Tibial nerve (tissue), 4 donors: ENCODE measurements around the gene APCDD1. TPM values are rescaled to one million over a fixed set of nuclear protein-coding genes. Genes with fewer than 3 reads are reported as not detected.
"Not testable (repeated sequence)": the region's sequence is repeated elsewhere in the genome, so short reads cannot be mapped to it uniquely, and the experiment has no call there.

Experiments used
- DNase-seq, 2 donors: peaks; one replicate each; pipeline ENCODE4 v3.0.0-alpha.2; 2019; ENCODE audit warnings: low spot score in 2 of 2
- H3K27ac ChIP-seq, 4 donors: fragments of 200-600 bp; sonication (generic) in 3 of 4; one replicate each; pipeline ENCODE4 v1.5.1; 2017 to 2019; ENCODE audit warnings: mild to moderate bottlenecking in 1 of 4
- H3K27me3 ChIP-seq, 2 donors: fragments of 200-600 bp; sonication (generic) in 1 of 2; one replicate each; pipeline versions ENCODE4 v1.5.1 to v1.6.0; 2017 to 2019
- H3K36me3 ChIP-seq, 3 donors: fragments of 200-600 bp; sonication (generic); one replicate each; pipeline ENCODE4 v1.5.1; 2018 to 2019
- H3K4me1 ChIP-seq, 4 donors: fragments of 200-600 bp; sonication (generic) in 3 of 4; one replicate each; pipeline ENCODE4 v1.5.1; 2017 to 2019
- H3K4me3 ChIP-seq, 4 donors: fragments of 200-600 bp; sonication (generic) in 3 of 4; one replicate each; pipeline ENCODE4 v1.5.1; 2017 to 2019; ENCODE audit warnings: mild to moderate bottlenecking in 1 of 4, moderate library complexity in 1 of 4
- H3K9me3 ChIP-seq, 4 donors: fragments of 200-600 bp; sonication (generic) in 3 of 4; one replicate each; pipeline ENCODE4 v1.5.1; 2017 to 2019
- EP300 ChIP-seq, 2 donors: sonication (generic); formaldehyde crosslinking; IDR thresholded peaks; one replicate each; pipeline ENCODE4 v1.6.1; 2017; ENCODE audit warnings: antibody characterized with exemption in 2 of 2, mild to moderate bottlenecking in 1 of 2
- POLR2A ChIP-seq, 2 donors: fragments of 450-650 bp; IDR thresholded peaks; one replicate each; pipeline ENCODE4 v1.6.1; 2017; ENCODE audit warnings: antibody characterized with exemption in 2 of 2, mild to moderate bottlenecking in 2 of 2, moderate library complexity in 2 of 2
- WGBS, 2 donors: methylation state at CpG; one replicate each; pipeline ENCODE4 v1.1.5; 2018; 5-methylcytosine and 5-hydroxymethylcytosine counted together
- total RNA-seq, 4 donors: library from RNA; depleted of rRNA; stranded (reverse); fragments of >200 nt; gene quantifications; one replicate each; pipeline ENCODE4 v1.1.0, GENCODE V29; 2016
- TF ChIP-seq, protein P1 (sequence below), 5 experiments: fragments of 200-600 bp in 3 of 5; fragments of 450-650 bp in 2 of 5; sonication (generic) in 3 of 5; IDR thresholded peaks; one replicate each; pipeline ENCODE4 v1.5.1; 2016 to 2019; ENCODE audit warnings: antibody characterized with exemption in 5 of 5, mild to moderate bottlenecking in 3 of 5, moderate library complexity in 2 of 5

Gene APCDD1
- total RNA-seq, 4 donors from 2014 or later: 46.2 to 154 (median 101) TPM

GRCh38 chr18:10499230-10499629 is 44.8 kb downstream of the APCDD1 start:
- no peak for TF ChIP-seq EP300 (IDR thresholded peaks at IDR 0.05)
- H3K27me3 ChIP-seq: no peaks in the 10 kb centered on the region
- H3K36me3 ChIP-seq: no peaks in the 10 kb centered on the region
- peaks cover 0 to 2% (median 0%) of the 10 kb centered on the region in 4 donors for H3K9me3 ChIP-seq
- H3K4me1 ChIP-seq: peaks cover 0 to 14% (median 0%) of the 10 kb centered on the region in 4 donors
- WGBS, 2 donors: 79 to 83% methylated on average over 6 of the region's 6 CpGs
- no peak for DNase-seq
- no peak overlapping the region for H3K4me3 ChIP-seq
- no peak overlapping the region for H3K27ac ChIP-seq

DNA sequence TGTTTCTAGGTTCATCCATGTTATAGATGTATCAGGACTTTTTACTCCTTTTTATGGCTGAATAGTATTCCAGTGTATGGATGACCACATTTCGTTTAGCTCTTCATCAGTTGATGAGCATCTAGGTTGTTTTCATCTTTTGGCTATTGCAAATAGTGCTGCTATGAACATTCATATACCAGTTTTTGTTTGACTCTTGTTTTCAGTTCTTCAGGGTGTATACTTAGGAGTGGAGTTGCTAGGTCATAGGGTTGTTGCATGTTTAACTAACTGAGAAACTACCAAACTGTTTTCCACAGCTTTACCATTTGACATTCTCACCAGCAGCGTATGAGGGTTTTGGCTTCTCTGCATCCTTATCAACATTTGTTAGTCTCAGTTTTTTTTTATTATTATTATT is 45.6 kb downstream of the APCDD1 start:
- Histone ChIP-seq H3K9me3 (peaks cover 0 to 10% (median 4%) of the 10 kb centered on the region in 4 donors), H3K4me3 (no peak overlapping the region), H3K4me1 (peaks cover 0 to 14% (median 0%) of the 10 kb centered on the region in 4 donors), H3K27ac (no peak overlapping the region), H3K36me3 (no peaks in the 10 kb centered on the region), H3K27me3 (no peaks in the 10 kb centered on the region)
- DNase-seq: no peak
- WGBS, 2 donors: 49 to 96% methylated on average over 2 of the region's 2 CpGs
- TF ChIP-seq EP300 (IDR thresholded peaks at IDR 0.05) (no peak), POLR2A (IDR thresholded peaks at IDR 0.05) (no peak)
- TF ChIP-seq, protein P1, sequence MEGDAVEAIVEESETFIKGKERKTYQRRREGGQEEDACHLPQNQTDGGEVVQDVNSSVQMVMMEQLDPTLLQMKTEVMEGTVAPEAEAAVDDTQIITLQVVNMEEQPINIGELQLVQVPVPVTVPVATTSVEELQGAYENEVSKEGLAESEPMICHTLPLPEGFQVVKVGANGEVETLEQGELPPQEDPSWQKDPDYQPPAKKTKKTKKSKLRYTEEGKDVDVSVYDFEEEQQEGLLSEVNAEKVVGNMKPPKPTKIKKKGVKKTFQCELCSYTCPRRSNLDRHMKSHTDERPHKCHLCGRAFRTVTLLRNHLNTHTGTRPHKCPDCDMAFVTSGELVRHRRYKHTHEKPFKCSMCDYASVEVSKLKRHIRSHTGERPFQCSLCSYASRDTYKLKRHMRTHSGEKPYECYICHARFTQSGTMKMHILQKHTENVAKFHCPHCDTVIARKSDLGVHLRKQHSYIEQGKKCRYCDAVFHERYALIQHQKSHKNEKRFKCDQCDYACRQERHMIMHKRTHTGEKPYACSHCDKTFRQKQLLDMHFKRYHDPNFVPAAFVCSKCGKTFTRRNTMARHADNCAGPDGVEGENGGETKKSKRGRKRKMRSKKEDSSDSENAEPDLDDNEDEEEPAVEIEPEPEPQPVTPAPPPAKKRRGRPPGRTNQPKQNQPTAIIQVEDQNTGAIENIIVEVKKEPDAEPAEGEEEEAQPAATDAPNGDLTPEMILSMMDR (IDR thresholded peaks at IDR 0.05): no peak

GRCh38 chr18:10504723-10505122 is 50.3 kb downstream of the APCDD1 start:
- H3K27me3 ChIP-seq: no peaks in the 10 kb centered on the region
- peaks cover 0 to 34% (median 7%) of the 10 kb centered on the region in 4 donors for H3K9me3 ChIP-seq

DNA sequence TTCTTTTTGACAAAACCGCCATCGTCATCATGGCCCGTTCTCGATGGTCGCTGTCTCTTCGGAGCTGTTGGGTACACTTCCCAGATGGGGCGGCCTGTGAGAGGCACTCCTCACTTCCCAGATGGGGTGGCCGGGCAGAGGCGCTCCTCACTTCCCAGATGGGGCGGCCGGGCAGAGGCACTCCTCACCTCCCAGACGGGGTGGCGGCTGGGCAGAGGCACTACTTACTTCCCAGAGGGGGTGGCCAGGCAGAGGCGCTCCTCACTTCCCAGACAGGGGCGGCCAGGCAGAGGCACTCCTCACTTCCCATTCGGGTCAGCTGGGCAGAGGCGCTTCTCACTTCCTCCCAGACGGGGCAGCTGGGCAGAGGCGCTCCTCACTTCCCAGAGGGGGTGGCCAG is 51.5 kb downstream of the APCDD1 start:
- WGBS, 2 donors: 86 to 96% methylated on average over 17 to 19 of the region's 19 CpGs
- H3K27me3 ChIP-seq, H3K27ac ChIP-seq, H3K4me1 ChIP-seq, DNase-seq, H3K36me3 ChIP-seq, H3K4me3 ChIP-seq: not testable (repeated sequence)
- H3K9me3 ChIP-seq: peaks cover 0 to 34% (median 7%) of the 10 kb centered on the region in 4 donors

More at GRCh38 chr18:10504723-10505122, 50.3 kb downstream of the APCDD1 start:
- Histone ChIP-seq H3K4me1 (no peaks in the 10 kb centered on the region), H3K36me3 (no peaks in the 10 kb centered on the region), H3K27ac (no peak overlapping the region), H3K4me3 (no peak overlapping the region)
- 78 to 90% methylated on average over 1 of the region's 1 CpG for WGBS, 2 donors
- TF ChIP-seq POLR2A (IDR thresholded peaks at IDR 0.05) (no peak), EP300 (IDR thresholded peaks at IDR 0.05) (no peak)
- TF ChIP-seq, protein P1 (IDR thresholded peaks at IDR 0.05): no peak
- no peak for DNase-seq

- Histone ChIP-seq H3K27ac (no peak overlapping the region), H3K36me3 (no peaks in the 10 kb centered on the region), H3K4me3 (no peak overlapping the region), H3K27me3 (no peaks in the 10 kb centered on the region), H3K4me1 (peaks cover 0 to 9% (median 7%) of the 10 kb centered on the region in 4 donors), H3K9me3 (peaks cover 0 to 34% (median 7%) of the 10 kb centered on the region in 4 donors)
- DNase-seq: no peak
- TF ChIP-seq EP300 (IDR thresholded peaks at IDR 0.05): no peak
- no peak for TF ChIP-seq POLR2A (IDR thresholded peaks at IDR 0.05)
- TF ChIP-seq, protein P1 (IDR thresholded peaks at IDR 0.05): no peak
These were observed 54.2 kb downstream of the APCDD1 start for GRCh38 chr18:10508591-10508990.

- H3K4me1 ChIP-seq: peaks cover 0 to 27% (median 10%) of the 10 kb centered on the region in 4 donors
- no peaks in the 10 kb centered on the region for H3K27me3 ChIP-seq
- DNase-seq: no peak
- no peak overlapping the region for H3K4me3 ChIP-seq
- H3K27ac ChIP-seq: no peak overlapping the region
- no peaks in the 10 kb centered on the region for H3K36me3 ChIP-seq
- H3K9me3 ChIP-seq: peaks cover 0 to 25% (median 2%) of the 10 kb centered on the region in 4 donors
- 79% methylated on average over 2 of the region's 2 CpGs for WGBS, 2 donors
- TF ChIP-seq POLR2A (IDR thresholded peaks at IDR 0.05) (no peak), EP300 (IDR thresholded peaks at IDR 0.05) (no peak)
- TF ChIP-seq, protein P1 (IDR thresholded peaks at IDR 0.05): no peak
These were observed 56.8 kb downstream of the APCDD1 start for GRCh38 chr18:10511236-10511635.
